Lung (tissue), 12 donors: ENCODE measurements around the gene CSNK1A1L. TPM values are rescaled to one million over a fixed set of nuclear protein-coding genes. Genes with fewer than 3 reads are reported as not detected.
A peak's percentile ranks its signal among the peaks of the same experiment; 100 is the strongest.

Source experiments
- ATAC-seq: fragments of 200-7000 bp; cut with Tn5 transposase; one replicate; pipeline ENCODE4 v1.9.1; 2020; ENCODE audit warnings: moderate number of reproducible peaks; ENCODE audit not compliant: insufficient read depth, low FRiP score
- DNase-seq, 3 donors: peaks; one replicate each; pipeline ENCODE4 v3.0.0-alpha.2; 2013 to 2017
- H3K27ac ChIP-seq, 2 donors: one replicate each; pipeline ENCODE4 v1.5.1; 2013; ENCODE audit warnings: mild to moderate bottlenecking in 2 of 2, moderate library complexity in 2 of 2, control low read depth in 1 of 2, inconsistent platforms in 1 of 2, low read depth in 1 of 2, low read length in 1 of 2
- H3K27me3 ChIP-seq, 3 donors: one replicate each; pipeline ENCODE4 v1.5.1; 2013; ENCODE audit warnings: low read length in 2 of 3; ENCODE audit not compliant: control insufficient read depth in 3 of 3, insufficient read depth in 3 of 3
- H3K36me3 ChIP-seq, 4 donors: one replicate each; pipeline ENCODE4 v1.5.1; 2013; ENCODE audit warnings: low read length in 4 of 4, mild to moderate bottlenecking in 1 of 4, moderate library complexity in 1 of 4; ENCODE audit not compliant: control insufficient read depth in 4 of 4, insufficient read depth in 4 of 4
- H3K4me1 ChIP-seq, 5 donors: one replicate each; pipeline ENCODE4 v1.5.1; 2013; ENCODE audit warnings: low read length in 5 of 5, mild to moderate bottlenecking in 2 of 5, moderate library complexity in 1 of 5; ENCODE audit not compliant: control insufficient read depth in 5 of 5, insufficient read depth in 5 of 5
- H3K4me3 ChIP-seq: one replicate; pipeline ENCODE4 v1.5.1; 2013; ENCODE audit warnings: mild to moderate bottlenecking, control low read depth, moderate library complexity
- H3K9ac ChIP-seq, 2 donors: one replicate each; pipeline ENCODE4 v1.5.1; 2013; ENCODE audit warnings: low read length in 2 of 2, control low read depth in 1 of 2; ENCODE audit not compliant: insufficient read depth in 1 of 2
- H3K9me3 ChIP-seq, 4 donors: one replicate each; pipeline ENCODE4 v1.5.1; 2013; ENCODE audit warnings: low read length in 3 of 4, mild to moderate bottlenecking in 1 of 4, moderate library complexity in 1 of 4; ENCODE audit not compliant: control insufficient read depth in 4 of 4, insufficient read depth in 3 of 4
- WGBS, 2 donors: extraction: QIAGEN DNeasy Blood & Tissue Kit; methylation state at CpG; one replicate each; pipeline ENCODE4 v1.1.7; 2013; 5-methylcytosine and 5-hydroxymethylcytosine counted together
- polyA plus RNA-seq, 2 donors: library from polyadenylated mRNA; stranded (reverse); fragments of 200-250 nt; gene quantifications; one replicate each; pipeline ENCODE4 v1.2.1, GENCODE V29; 2013
- total RNA-seq, 2 donors: library from RNA; depleted of rRNA in 1 of 2; stranded (reverse); fragments of >200 nt in 1 of 2; gene quantifications; one replicate each; pipeline ENCODE4 v1.2.1, GENCODE V29; 2014 to 2021
- TF ChIP-seq, protein P1 (sequence below): IDR thresholded peaks from 2 replicates; pipeline ENCODE4 v1.5.1; 2012; ENCODE audit warnings: mild to moderate bottlenecking; ENCODE audit errors: control extremely low read depth, extremely low read depth
- donor health status: control.
- donor health status: control.
- donor health status: Bipolar disorder and iron deficiency.
- donor health status: healthy.
- donor health status: DM: yes; HTN: yes; CAD: no.

The CSNK1A1L gene
- total and polyA plus RNA-seq, 4 donors = not detected

DNA sequence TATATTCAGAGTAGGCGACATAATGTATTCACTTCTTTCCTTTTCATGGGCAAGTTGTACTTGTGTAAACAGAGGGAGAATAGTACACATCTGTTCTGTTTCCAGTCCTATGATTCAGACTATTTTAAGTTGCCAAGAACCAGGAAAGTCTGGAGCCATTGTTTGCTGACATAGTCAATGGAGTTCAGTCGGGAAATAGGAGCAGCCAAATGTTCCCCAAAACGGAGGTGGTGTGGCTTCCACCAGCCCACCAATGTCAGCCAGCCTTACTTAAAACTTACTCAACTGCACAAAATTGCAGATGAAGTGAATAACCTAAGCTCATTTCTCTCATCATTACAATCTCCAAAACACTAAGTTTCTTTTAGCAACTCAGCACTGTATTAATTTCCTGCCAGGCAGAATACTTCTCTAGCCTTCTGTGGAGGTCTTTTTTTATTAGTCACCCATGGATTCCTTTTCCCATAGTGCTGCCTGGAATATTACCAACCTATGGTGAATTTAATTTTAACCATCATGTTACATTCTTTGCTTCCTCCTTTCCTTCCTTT is 22.3 kb upstream of the CSNK1A1L start:
- Histone ChIP-seq H3K27ac (peak overlapping the region in 1 of 2 donors; percentile 4), H3K27me3 (no peaks in the 10 kb centered on the region), H3K9me3 (no peaks in the 10 kb centered on the region), H3K36me3 (no peaks in the 10 kb centered on the region), H3K4me1 (peaks cover 0 to 26% (median 7%) of the 10 kb centered on the region in 5 donors), H3K9ac (no peak overlapping the region), H3K4me3 (no peak overlapping the region)
- 50 to 59% methylated on average over 3 of the region's 3 CpGs for WGBS, 2 donors
- ATAC-seq (no peak), DNase-seq (peak; percentile 70 to 95 (median 94))
- TF ChIP-seq, protein P1, sequence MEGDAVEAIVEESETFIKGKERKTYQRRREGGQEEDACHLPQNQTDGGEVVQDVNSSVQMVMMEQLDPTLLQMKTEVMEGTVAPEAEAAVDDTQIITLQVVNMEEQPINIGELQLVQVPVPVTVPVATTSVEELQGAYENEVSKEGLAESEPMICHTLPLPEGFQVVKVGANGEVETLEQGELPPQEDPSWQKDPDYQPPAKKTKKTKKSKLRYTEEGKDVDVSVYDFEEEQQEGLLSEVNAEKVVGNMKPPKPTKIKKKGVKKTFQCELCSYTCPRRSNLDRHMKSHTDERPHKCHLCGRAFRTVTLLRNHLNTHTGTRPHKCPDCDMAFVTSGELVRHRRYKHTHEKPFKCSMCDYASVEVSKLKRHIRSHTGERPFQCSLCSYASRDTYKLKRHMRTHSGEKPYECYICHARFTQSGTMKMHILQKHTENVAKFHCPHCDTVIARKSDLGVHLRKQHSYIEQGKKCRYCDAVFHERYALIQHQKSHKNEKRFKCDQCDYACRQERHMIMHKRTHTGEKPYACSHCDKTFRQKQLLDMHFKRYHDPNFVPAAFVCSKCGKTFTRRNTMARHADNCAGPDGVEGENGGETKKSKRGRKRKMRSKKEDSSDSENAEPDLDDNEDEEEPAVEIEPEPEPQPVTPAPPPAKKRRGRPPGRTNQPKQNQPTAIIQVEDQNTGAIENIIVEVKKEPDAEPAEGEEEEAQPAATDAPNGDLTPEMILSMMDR = no peak

DNA sequence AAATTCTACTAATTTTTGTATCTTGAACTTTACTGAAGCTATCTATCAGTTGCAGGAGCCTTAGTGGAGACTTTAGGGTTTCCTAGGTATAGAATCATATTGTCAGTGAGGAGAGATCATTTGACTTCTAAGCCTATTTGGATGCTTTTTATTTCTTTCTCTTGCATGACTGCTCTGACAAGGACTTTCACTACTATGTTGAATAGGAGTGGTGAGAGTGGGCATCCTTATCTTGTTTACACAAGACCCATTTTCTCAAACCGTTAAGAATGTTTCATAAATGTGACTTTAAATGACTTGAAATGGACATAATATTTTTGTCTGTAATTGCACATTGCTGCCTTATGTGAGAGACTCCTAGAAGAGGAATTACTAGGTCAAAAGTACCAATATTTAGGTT is 17.9 kb upstream of the CSNK1A1L start:
- 35 to 45% methylated on average over 1 of the region's 1 CpG for whole genome bisulfite sequencing, 2 donors
- no peaks in the 10 kb centered on the region for H3K9me3 ChIP-seq
- no peak overlapping the region for H3K4me3 ChIP-seq
- H3K9ac ChIP-seq = no peak overlapping the region
- ATAC-seq (no peak), DNase-seq (no peak)
- no peaks in the 10 kb centered on the region for H3K36me3 ChIP-seq
- no peaks in the 10 kb centered on the region for H3K27me3 ChIP-seq
- TF ChIP-seq, protein P1 = no peak
- H3K27ac ChIP-seq = no peak overlapping the region
- peaks cover 0 to 20% (median 7%) of the 10 kb centered on the region in 5 donors for H3K4me1 ChIP-seq

DNA sequence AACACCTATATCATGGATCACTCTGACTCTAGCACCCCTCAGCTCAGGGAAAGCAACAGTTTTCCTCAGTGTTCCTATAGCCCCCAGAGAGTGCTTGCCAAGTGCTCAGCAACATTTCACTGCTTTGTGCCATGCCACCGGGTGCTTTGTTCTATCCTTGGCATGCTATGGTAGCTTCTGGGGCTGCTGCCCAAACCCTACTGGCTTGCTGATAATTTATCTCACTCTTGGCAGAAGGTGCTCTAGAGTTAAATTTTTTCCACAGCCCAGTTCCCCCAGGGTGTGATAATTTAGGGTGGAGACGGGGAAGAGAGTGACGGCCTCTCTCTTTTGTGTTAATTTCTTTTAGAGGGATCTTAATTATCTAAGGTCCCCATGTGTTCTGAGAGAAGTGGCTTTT is 12.6 kb upstream of the CSNK1A1L start:
- 43 to 62% methylated on average over 3 of the region's 3 CpGs for WGBS, 2 donors
- Histone ChIP-seq H3K4me3 (no peak overlapping the region), H3K4me1 (peaks cover 0 to 2% (median 0%) of the 10 kb centered on the region in 5 donors), H3K9ac (no peak overlapping the region), H3K27me3 (no peaks in the 10 kb centered on the region), H3K9me3 (no peaks in the 10 kb centered on the region), H3K36me3 (no peaks in the 10 kb centered on the region), H3K27ac (no peak overlapping the region)
- TF ChIP-seq, protein P1 = no peak
- no peak for ATAC-seq
- DNase-seq = no peak

DNA sequence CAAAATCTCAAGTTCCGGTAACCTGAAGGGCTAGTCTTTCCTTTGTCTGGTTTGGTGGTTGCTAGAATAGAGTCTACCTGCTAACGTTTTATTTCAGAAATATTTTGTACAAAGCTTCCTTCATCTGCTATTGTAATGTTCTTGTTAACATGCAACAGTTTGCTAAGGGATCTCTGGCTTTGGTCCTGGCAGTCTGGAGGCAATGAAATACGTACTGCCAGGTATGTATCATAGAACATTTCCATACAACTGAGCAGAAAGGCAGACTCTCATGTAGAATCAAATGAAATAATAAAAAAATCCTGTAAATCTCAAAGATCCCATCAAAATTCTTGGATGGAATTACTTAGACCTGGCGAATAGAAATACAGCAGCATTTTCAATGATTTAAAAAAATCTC is 8.8 kb upstream of the CSNK1A1L start:
- DNase-seq (no peak), ATAC-seq (no peak)
- H3K27ac ChIP-seq = no peak overlapping the region
- 77 to 90% methylated on average over 4 of the region's 4 CpGs for WGBS, 2 donors
- H3K9me3 ChIP-seq = no peaks in the 10 kb centered on the region
- TF ChIP-seq, protein P1 = no peak
- H3K36me3 ChIP-seq = no peaks in the 10 kb centered on the region
- no peak overlapping the region for H3K4me3 ChIP-seq
- no peaks in the 10 kb centered on the region for H3K27me3 ChIP-seq
- peaks cover 0 to 9% (median 2%) of the 10 kb centered on the region in 5 donors for H3K4me1 ChIP-seq
- no peak overlapping the region for H3K9ac ChIP-seq
